ENCODE data around the gene MRPS33.
"Not testable (repeated sequence)": the region's sequence is repeated elsewhere in the genome, so short reads cannot be mapped to it uniquely, and the experiment has no call there.

MRPS33 gene

DNA sequence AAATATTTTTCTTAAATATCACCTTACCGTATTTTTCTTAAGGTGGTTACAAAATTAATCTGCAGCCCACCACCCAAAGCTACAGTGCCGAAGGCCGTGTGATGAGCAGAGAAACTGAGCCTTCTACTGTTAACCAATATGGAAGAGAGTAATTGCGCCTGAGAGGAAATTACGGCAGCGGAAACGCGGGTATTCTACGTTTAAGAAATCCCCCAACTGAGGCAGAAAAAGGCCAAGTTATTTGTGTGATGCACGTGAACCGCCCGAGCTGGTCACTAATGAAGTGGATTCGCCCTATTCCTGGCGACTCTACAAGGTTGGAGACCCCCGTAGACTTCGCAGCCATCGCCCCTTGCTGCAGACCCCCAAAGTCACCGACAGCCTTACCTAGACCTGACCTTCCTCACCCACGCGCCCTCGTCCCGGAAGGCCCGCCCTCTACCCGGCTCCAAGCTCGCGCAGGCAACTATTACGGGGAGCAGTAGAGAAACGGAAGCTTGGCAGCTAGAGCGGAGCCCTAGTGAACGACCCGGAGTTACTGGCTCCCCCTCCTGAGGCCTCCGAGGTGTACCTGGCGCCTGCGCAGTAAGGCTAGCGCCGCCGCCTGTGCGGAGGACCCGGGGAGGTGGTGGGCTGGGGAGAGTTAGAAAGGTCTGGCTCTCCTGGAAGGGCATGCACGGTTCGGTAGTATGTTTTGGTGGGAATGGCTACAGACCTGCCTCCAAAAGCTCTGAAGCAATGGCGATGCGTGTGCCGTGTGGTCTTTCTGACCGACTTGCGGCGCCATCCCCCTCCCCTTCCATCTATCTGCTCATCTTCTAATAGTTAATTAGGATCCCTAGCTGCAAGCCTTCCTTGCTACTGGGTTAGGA is at the start of gene MRPS33:
Gene MRPS33 (minus strand): TSS at position 429 of the 872 bp plus-strand sequence. CDS start 4,319 bp downstream, outside the sequence.
- peak; percentile 90 to 92 for DNase-seq (ENCODE audit: low read depth in 2 of 2)

DNA sequence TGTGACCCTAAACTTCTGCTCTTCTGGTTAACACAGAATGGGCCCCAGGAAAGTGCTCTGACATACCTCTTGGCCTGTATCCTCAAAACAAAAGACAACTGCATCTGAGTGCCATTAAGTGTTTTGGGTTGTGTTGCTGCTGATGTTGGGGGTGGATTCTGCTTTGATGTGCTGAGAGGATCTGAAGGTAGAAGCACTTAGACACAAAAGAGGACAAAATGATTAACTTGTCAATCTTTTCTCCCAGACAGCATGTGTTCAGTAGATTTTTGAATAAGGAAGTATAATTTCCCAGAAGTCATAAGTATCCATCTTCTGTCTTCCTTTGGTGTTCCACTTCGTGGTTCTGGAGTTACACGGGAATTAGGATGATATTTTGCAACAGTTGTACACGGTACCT is 43.0 kb upstream of the MRPS33 start:
- no peak for DNase-seq (ENCODE audit: low read depth in 2 of 2)

DNA sequence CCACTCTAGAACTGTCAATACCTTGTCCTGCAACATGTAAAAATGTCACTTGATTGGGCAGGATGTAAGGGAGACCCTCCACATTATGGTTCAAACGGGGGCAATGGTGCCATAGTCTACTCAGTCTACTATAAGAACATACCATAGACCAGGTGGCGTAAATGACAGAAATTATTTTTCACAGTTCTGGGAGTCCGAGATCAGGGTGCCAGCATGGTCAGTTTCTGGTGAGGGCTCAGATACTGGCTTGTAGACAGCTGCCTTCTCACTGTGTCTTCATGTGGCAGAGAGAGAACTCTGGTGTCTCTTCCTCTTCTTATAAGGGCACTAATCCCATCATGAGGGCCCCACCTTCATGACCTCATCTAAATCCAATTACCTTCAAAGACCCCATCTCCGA is 40.4 kb upstream of the MRPS33 start:
- DNase-seq (ENCODE audit: low read depth in 2 of 2): no peak

DNA sequence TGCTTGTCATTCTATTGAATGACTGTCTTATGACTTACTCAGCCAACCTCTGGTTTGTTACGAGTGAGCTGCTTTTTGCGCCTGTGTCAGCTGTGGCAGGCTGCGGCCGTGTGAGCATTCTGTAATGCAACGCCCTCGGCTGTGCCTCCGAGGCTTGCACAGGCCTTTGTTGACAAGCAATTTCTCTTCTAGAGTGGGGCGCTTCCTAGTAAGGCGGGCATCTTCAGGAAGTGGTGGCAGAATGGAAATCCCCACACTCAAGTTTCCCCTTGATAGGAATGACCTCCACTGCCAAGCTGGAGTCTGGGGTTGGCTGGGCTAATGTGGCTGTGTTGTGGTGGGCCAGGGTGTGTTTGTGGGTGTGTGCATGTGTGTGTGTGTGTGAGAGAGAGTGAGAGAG is 38.9 kb upstream of the MRPS33 start:
- peak; percentile 14 to 30 for DNase-seq (ENCODE audit: low read depth in 2 of 2)

DNA sequence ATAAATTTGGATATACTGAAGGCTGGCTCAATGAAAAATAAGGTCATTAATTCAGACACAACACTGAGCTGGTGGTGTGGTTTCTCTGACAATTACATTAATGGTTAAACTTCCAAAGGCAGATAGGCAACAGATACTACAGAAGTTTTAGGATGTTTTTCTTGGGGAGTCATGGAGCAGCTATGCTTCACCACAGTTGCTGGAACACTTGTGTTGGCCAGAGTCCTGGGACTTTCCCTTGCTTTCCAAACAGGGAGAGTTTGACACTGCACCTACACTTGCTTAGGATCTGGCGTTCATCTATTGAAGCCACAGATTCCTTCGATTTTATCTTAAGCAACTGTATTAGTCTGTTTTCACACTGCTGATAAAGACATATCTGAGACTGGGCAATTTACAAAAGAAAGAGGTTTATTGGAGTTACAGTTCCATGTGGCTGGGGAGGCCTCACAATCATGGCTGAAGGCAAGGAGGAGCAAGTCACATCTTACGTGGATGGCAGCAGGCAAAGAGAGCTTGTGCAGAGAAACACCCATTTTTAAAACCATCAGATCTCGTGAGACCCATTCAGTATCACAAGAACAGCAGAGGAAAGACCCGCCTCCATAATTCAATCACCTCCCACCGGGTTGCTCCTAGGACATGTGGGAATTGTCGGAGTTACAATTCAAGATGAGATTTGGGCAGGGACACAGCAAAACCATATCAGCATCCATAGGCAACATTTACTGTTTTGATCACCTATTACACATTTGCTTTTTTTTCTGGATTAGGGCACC is 31.3 kb upstream of the MRPS33 start:
- no peak for DNase-seq (ENCODE audit: low read depth in 2 of 2)

DNA sequence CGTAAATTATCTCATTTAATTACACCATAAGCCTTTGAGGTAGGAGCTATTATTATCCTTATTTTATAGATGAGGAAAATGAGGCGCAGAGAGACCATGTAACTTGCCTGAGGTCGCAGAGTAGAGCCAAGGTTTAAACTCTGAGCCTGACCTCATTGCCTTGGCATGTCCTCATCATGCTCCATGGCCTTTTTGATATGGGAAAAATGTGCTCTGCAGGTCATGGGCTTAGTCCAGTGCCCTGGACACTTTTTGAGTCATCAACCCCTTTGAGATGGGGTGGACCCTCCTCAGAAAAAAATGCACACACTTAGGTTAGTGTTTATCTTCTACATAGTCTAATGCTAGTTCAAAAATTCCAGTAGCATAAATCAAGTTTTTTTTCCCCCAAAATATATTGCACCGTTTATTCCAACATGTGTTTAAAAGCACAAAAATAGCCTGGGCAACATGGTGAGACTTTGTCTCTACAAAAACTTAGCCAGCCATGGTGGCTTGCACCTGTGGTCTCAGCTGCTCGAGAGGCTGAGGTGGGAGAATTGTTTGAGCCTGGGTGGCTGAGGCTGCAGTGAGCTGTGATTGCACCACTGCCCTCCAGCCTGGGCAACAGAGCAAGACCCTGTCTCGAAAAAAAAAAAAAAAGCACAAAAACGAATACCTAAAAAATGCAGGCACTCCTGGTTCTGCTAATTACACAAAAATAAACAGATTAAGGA is 30.5 kb upstream of the MRPS33 start:
- DNase-seq (ENCODE audit: low read depth in 2 of 2): no peak

DNA sequence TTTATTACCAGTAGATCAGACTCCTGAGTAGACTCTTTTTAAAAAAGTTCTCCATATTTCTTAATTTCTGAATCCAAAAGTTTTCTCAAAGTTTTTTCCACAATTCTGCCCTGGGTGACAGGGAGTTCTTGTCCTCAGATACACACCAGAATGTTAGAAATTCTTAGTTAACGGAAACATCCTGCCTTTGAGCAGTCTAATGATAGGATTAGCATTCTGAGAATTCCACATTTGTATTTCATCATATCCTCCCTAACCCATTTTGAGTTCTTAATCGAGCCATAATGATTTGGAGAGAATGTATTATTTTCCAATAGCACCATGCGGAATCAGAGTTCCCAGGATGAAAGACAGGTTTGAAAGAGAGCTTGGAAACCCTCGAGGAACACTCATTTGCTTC is 28.9 kb upstream of the MRPS33 start:
- DNase-seq (ENCODE audit: low read depth in 2 of 2): no peak

DNA sequence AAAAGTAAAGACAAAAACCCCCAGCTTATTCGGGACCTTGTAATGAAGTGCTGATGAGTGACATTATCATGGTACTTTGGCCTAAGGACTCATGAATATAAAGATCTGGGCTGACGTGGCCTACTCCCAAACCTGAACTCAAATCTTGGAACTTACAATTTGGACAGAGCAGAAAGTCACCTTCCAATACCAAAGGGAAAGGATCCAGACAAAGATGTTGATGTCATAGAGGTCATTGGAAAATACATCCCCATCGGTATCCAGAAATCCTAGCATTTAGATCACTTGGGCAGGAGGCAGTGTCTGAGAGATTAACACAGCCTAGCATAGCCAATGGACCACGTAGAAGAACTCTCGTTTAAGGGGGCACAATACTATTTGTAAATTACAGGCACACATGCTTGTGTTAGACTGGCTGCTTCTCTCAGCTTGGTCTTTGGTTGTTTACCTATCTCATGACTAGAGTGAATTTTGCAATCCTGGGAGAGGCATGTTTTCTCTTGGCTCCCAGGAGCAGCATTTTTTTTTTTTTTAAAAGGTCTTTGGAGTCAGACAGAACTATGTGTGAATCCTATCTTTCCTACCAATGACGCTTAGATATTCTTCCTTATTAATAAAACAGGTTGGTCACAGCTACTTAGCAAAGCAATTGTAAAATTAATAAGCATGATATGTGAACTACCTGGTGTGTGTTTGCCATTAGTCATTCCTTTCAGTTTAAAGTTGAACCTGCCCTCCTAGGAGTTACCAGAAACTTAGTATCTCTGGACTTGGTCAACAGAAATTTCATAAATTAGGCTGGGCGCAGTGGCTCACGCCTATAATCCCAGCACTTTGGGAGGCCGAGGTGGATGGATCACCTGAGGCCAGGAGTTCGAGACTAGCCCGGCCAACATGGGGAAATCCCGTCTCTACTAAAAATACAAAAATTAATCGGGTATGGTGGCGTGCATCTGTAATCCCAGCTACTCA is 27.8 kb upstream of the MRPS33 start:
- DNase-seq (ENCODE audit: low read depth in 2 of 2): no peak

DNA sequence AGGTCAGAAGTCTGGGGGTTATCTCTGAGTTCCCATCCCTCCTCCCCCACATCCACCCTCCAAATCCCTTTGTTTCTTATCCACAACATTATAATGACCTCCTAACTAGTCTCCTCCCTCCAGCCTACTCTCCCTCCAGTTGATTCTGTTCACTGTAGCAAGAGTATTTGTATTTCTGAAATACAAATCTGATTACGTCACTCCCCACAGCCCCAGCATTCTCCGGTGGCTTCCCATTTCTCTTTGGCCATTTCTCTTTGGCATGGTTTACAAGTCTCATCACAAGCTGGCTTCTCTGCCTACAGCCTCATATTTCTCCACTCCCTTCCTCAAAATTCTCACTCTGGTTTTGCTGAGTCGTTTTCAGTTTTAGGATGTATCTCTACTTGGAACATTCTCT is 24.6 kb upstream of the MRPS33 start:
- DNase-seq (ENCODE audit: low read depth in 2 of 2): no peak

DNA sequence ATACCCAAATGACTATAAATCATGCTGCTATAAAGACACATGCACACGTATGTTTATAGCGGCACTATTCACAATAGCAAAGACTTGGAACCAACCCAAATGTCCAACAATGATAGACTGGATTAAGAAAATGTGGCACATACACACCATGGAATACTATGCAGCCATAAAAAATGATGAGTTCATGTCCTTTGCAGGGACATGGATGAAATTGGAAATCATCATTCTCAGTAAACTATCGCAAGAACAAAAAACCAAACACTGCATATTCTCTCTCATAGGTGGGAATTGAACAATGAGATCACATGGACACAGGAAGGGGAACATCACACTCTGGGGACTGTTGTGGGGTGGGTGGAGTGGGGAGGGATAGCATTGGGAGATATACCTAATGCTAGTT is 23.3 kb upstream of the MRPS33 start:
- not testable (repeated sequence) for DNase-seq (ENCODE audit: low read depth in 2 of 2)

DNA sequence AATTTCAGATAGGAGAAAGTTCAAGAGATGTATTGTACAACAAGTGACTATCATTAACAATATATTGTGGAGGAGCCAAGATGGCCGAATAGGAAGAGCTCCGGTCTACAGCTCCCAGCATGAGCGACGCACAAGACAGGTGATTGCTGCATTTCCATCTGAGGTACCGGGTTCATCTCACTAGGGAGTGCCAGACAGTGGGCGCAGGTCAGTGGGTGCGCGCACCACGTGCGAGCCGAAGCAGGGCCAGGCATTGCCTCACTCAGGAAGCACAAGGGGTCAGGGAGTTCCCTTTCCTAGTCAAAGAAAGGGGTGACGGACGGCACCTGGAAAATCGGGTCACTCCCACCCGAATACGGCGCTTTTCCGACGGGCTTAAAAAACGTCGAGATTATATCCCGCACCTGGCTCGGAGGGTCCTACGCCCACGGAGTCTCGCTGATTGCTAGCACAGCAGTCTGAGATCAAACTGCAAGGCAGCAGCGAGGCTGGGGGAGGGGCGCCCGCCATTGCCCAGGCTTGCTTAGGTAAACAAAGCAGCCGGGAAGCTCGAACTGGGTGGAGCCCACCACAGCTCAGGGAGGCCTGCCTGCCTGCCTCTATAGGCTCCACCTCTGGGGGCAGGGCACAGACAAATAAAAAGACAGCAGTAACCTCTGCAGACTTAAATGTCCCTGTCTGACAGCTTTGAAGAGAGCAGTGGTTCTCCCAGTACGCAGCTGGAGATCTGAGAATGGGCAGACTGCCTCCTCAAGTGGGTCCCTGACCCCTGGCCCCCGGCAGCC is 18.0 kb upstream of the MRPS33 start:
- not testable (repeated sequence) for DNase-seq (ENCODE audit: low read depth in 2 of 2)

DNA sequence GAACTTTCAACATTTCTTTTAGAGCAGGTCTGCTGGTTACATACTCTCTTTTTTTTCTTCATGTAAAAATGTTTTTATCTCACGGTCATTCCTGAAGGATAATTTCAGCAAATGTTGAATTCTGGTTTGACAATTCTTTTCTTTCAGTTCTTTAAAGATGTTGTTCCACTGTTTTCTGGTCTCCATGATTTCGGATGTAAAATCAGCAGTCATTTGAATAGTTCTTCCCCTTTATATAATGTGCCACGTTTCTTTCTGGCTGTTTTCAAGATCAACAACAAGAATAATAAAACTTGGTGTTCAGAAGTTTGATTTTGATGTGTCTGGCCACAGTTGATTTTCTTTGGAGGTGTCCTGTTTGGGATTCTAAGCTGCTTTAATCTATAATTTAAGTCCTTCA is 14.0 kb upstream of the MRPS33 start:
- DNase-seq (ENCODE audit: low read depth in 2 of 2): no peak

DNA sequence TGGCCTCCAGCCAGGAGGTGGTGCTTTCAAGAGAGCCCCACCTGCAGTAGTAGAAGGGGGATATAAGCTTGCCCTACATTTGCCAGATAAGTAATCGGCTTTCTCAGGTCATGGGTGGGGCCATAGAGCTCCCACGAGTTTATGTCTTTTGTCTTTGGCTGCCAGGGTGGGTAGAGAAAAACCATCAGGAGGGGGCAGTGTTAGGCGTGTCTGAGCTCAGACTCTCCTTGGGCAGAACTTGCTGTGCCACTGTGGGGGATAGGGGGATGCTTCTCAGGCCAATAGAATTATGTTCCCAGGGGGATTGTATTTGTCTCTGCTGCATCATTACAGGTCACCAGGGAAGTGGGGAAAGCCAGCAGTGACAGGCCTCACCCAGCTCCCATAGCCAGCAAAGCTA is 12.3 kb upstream of the MRPS33 start:
- DNase-seq (ENCODE audit: low read depth in 2 of 2): no peak

DNA sequence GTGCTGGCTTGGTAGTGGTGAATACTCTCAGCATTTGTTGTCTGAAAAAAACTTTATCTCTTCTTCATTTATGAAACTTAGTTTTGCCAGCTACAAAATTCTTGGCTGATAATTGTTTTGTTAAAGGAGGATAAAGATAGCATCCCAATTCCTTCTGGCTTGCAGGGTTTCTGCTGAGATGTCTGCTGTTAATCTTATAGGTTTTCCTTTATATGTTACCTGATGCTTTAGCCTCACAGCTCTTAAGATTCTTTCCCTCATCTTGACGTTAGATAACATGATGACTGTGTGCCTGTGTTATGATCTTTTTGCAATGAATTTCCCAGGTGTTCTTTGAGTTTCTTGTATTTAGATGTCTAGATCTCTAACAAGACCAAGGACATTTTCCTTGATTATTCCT is 9.9 kb upstream of the MRPS33 start:
- no peak for DNase-seq (ENCODE audit: low read depth in 2 of 2)

DNA sequence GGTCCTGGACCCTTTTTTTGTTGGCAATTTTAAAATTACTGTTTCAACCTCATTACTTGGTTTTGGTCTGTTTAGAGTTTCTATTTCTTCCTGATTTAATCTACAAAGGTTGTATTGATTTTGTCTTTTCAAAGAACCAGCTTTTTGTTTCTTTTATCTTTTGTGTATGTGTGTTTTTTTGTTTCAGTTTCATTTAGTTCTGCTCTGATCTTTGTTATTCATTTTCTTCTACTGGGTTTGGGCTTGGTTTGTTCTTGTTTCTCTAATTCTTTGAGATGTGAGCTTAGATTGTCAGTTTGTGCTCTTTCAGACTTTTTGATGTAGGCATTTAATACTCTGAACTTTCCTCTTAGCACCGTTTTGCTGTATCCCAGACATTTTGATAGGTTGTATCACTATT is 8.5 kb upstream of the MRPS33 start:
- DNase-seq (ENCODE audit: low read depth in 2 of 2): no peak

DNA sequence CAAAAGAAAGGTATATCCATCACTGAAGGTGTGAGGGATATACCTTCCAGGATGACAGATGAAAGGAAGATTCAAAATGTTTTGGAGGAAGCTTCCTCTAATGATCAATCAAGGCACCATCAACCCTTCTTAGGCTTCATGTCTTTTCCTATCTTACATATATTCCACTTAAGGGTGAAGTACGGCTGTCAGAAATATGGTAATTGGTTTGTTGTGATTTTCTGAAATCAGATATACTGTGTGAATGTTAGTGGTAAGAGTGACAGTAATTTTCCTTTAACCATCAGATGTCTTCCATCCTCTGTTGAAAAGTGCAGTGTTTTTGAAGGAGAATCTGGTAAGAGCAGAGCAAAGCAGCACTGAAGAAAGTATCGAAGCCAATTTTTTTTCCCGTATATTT is 2.8 kb upstream of the MRPS33 start:
- no peak for DNase-seq (ENCODE audit: low read depth in 2 of 2)

DNA sequence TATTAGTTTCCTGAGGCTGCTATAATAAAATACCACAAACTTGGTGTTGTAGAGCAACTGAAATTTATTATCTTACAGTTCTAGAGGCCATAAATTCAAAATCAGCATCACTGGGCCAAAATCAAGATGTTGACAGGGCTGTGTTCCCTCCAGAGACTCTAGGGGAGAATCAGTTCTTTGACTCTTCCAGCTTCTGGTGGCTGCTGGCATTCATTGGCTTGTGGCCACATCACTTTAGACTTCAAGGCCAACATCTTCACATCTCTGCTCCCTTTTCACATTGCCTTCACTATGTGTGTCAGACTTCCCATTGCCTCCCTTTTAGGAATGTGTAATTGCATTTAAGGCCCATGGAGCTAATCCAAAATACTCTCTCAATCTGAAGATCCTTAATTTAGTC is 1.6 kb upstream of the MRPS33 start:
- no peak for DNase-seq (ENCODE audit: low read depth in 2 of 2)

DNA sequence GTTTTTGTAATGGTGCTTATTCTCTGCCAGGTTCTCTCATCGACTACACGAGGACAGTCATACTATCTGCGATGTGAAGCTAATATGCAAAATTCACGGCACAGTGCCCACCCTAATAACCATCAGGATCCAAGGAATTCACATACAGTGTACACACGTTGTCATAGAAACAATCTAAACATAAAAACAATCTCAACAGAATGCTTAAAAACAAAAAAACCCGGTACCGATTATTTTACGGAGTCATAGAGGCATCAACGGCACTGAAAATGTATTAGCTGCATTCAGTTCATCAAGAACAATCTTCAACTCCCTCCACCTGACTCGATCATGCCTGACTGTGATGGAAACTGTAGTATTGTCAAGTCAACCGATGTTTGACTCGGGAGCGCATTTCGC is 628 bp downstream of the MRPS33 start:
- DNase-seq (ENCODE audit: low read depth in 2 of 2): no peak

DNA sequence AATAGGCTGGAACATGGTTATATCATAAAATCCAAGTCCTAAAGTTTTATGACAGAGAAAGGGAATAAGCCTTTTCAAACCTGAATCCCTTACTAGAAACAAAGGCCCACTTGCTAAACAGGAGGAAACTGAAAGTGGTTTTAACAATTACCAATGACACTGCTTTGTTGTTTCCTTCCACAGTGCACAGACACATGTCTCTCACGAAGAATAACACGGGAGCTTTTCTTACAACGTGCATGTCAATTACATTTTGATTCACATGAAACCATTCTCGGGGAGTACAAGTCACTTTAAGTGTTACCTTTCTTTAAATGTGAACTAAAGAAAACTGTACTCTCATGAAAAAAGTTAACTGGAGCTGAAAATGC is 1.4 kb downstream of the MRPS33 start:
- DNase-seq (ENCODE audit: low read depth in 2 of 2): no peak

DNA sequence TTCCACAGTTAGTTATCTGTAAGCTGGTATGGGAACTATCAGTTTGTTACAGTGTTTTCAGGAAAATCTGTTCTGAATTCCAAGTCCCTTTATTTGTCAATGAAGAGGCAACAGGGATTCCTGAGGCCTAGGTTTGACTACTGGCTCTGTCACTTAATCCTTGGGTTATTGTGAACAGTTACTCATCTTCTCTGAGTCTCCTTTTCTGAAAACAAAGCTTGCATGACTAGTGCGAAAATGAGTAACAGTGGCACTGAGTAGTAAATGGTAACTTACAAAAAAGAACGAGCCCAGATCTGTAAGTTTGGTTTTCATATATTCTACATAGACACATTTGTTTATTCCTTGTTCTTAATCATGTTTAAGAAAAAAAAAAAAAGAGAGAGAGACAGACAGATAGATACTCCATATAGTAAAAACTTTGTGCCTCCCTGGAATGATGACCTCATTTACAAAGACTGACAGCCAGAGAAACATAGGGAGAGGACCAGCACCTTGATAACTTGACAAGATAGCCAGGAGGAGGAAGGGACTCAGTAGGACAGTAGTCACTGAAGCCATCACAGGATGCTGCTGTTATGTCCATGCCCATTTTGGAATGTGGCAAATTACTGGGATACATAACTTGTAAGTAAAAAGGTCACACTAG is 1.9 kb downstream of the MRPS33 start:
- DNase-seq (ENCODE audit: low read depth in 2 of 2): no peak
